Astrocyte (in vitro differentiated cells and primary cell): ENCODE data around the gene CA5B. TPM values are rescaled to one million over a fixed set of nuclear protein-coding genes. Genes with fewer than 3 reads are reported as not detected.
"Not testable (repeated sequence)": the region's sequence is repeated elsewhere in the genome, so short reads cannot be mapped to it uniquely, and the experiment has no call there.

Experiments used
- DNase-seq: peaks from one replicate; pipeline ENCODE4 v3.0.0-alpha.2; 2010; ENCODE audit warnings: low read depth
- FAIRE-seq: peaks from 2 replicates; lab custom pipeline; 2011; peaks lifted over from hg19 to GRCh38; lab: Jason Lieb, UNC
- H2AFZ ChIP-seq: 2 replicates; pipeline ENCODE4 v1.6.0; 2012; ENCODE audit warnings: low read depth, low read length, inconsistent platforms
- H3K27ac ChIP-seq: 2 replicates; pipeline ENCODE4 v1.5.1; 2011; ENCODE audit warnings: low read depth, low read length, inconsistent platforms
- H3K27me3 ChIP-seq: 2 replicates; pipeline ENCODE4 v1.6.0; 2011; ENCODE audit warnings: low read length, inconsistent platforms; ENCODE audit not compliant: insufficient read depth
- H3K36me3 ChIP-seq: 2 replicates; pipeline ENCODE4 v1.5.1; 2011; ENCODE audit warnings: low read length, inconsistent platforms; ENCODE audit not compliant: insufficient read depth
- H3K4me1 ChIP-seq: 2 replicates; pipeline ENCODE4 v1.5.1; 2011; ENCODE audit warnings: low read length, inconsistent platforms; ENCODE audit not compliant: insufficient read depth
- H3K4me2 ChIP-seq: 2 replicates; pipeline ENCODE4 v1.6.0; 2012; ENCODE audit warnings: low read length, inconsistent platforms
- H3K4me3 ChIP-seq: 2 replicates; pipeline ENCODE4 v1.5.1; 2011; ENCODE audit warnings: low read depth, mild to moderate bottlenecking, low read length, inconsistent platforms; ENCODE audit not compliant: insufficient read depth
- H3K79me2 ChIP-seq: 2 replicates; pipeline ENCODE4 v1.6.0; 2012; ENCODE audit warnings: mild to moderate bottlenecking, low read length, inconsistent platforms; ENCODE audit not compliant: insufficient read depth
- H3K9ac ChIP-seq: 2 replicates; pipeline ENCODE4 v1.6.0; 2012; ENCODE audit warnings: mild to moderate bottlenecking, low read length, inconsistent platforms
- H3K9me3 ChIP-seq: 2 replicates; pipeline ENCODE4 v1.5.1; 2012; ENCODE audit warnings: low read depth, mild to moderate bottlenecking, low read length, inconsistent platforms; ENCODE audit not compliant: insufficient read depth
- H4K20me1 ChIP-seq: 2 replicates; pipeline ENCODE4 v1.6.0; 2012; ENCODE audit warnings: low read length, inconsistent platforms; ENCODE audit not compliant: insufficient read depth
- H3K27ac Mint-ChIP-seq: one replicate; pipeline ENCODE4 v1.8.0; 2021; ENCODE audit warnings: mild to moderate bottlenecking, mixed read lengths; ENCODE audit not compliant: unreplicated experiment
- H3K27me3 Mint-ChIP-seq: one replicate; pipeline ENCODE4 v1.8.0; 2021; ENCODE audit warnings: low read depth, mixed read lengths; ENCODE audit not compliant: unreplicated experiment
- H3K36me3 Mint-ChIP-seq: one replicate; pipeline ENCODE4 v1.8.0; 2021; ENCODE audit warnings: low read depth, mixed read lengths; ENCODE audit not compliant: unreplicated experiment
- H3K4me1 Mint-ChIP-seq: one replicate; pipeline ENCODE4 v1.8.0; 2021; ENCODE audit warnings: low read depth, mixed read lengths; ENCODE audit not compliant: unreplicated experiment
- H3K4me3 Mint-ChIP-seq: one replicate; pipeline ENCODE4 v1.8.0; 2021; ENCODE audit warnings: mild to moderate bottlenecking, moderate library complexity, mixed read lengths; ENCODE audit not compliant: unreplicated experiment
- H3K9me3 Mint-ChIP-seq: one replicate; pipeline ENCODE4 v1.8.0; 2021; ENCODE audit warnings: mild to moderate bottlenecking, mixed read lengths; ENCODE audit not compliant: unreplicated experiment
- CTCF ChIP-seq: IDR thresholded peaks from 2 replicates; pipeline ENCODE4 v1.5.1; 2011; ENCODE audit warnings: low read depth, mild to moderate bottlenecking, inconsistent platforms, low read length, moderate library complexity; ENCODE audit not compliant: insufficient read depth
- EZH2 ChIP-seq: IDR thresholded peaks from 2 replicates; pipeline ENCODE4 v1.6.1; 2012; ENCODE audit warnings: mild to moderate bottlenecking, low read length, inconsistent platforms; ENCODE audit not compliant: insufficient read depth
- total RNA-seq: library from RNA; stranded (reverse); gene quantifications from 2 replicates; pipeline ENCODE4 v1.2.1, GENCODE V29; 2021

The CA5B gene
- total RNA-seq, 1 donor from 2014 or later: 6.4 TPM

- Mint-ChIP-seq H3K4me3 (peak overlapping the region; percentile 12), H3K4me1 (no peaks in the 10 kb centered on the region), H3K9me3 (no peaks in the 10 kb centered on the region), H3K36me3 (no peaks in the 10 kb centered on the region), H3K27me3 (no peaks in the 10 kb centered on the region), H3K27ac (no peak overlapping the region)
- H2AFZ ChIP-seq: no peak overlapping the region
- TF ChIP-seq EZH2: no peak
- TF ChIP-seq CTCF: no peak
- H3K9ac ChIP-seq: no peak overlapping the region
- H3K4me3 ChIP-seq: no peak overlapping the region
- no peaks in the 10 kb centered on the region for H3K27me3 ChIP-seq
- no peaks in the 10 kb centered on the region for H3K9me3 ChIP-seq
- no peaks in the 10 kb centered on the region for H3K4me1 ChIP-seq
- no peak overlapping the region for H3K4me2 ChIP-seq
- H3K27ac ChIP-seq: no peak overlapping the region
- DNase-seq (no peak), FAIRE-seq (peak; percentile 26)
- H3K79me2 ChIP-seq: no peaks in the 10 kb centered on the region
- no peaks in the 10 kb centered on the region for H4K20me1 ChIP-seq
- H3K36me3 ChIP-seq: no peaks in the 10 kb centered on the region
Observed at GRCh38 chrX:15744181-15744867, 6.3 kb downstream of the CA5B start.

- FAIRE-seq: peak; percentile 78
- Mint-ChIP-seq H3K9me3 (no peaks in the 10 kb centered on the region), H3K36me3 (no peaks in the 10 kb centered on the region), H3K27ac (no peak overlapping the region), H3K27me3 (no peaks in the 10 kb centered on the region), H3K4me1 (no peaks in the 10 kb centered on the region), H3K4me3 (no peak overlapping the region)
- H3K4me3 ChIP-seq: no peak overlapping the region
- no peaks in the 10 kb centered on the region for H3K9me3 ChIP-seq
- H3K9ac ChIP-seq: no peak overlapping the region
- no peak for DNase-seq
- no peak overlapping the region for H3K27ac ChIP-seq
- H4K20me1 ChIP-seq: no peaks in the 10 kb centered on the region
- H3K4me2 ChIP-seq: no peak overlapping the region
- H3K27me3 ChIP-seq: no peaks in the 10 kb centered on the region
- H2AFZ ChIP-seq: no peak overlapping the region
- TF ChIP-seq EZH2 (no peak), CTCF (no peak)
- no peaks in the 10 kb centered on the region for H3K36me3 ChIP-seq
- H3K4me1 ChIP-seq: no peaks in the 10 kb centered on the region
- no peaks in the 10 kb centered on the region for H3K79me2 ChIP-seq
Observed at GRCh38 chrX:15745179-15745578, 7.1 kb downstream of the CA5B start.

DNA sequence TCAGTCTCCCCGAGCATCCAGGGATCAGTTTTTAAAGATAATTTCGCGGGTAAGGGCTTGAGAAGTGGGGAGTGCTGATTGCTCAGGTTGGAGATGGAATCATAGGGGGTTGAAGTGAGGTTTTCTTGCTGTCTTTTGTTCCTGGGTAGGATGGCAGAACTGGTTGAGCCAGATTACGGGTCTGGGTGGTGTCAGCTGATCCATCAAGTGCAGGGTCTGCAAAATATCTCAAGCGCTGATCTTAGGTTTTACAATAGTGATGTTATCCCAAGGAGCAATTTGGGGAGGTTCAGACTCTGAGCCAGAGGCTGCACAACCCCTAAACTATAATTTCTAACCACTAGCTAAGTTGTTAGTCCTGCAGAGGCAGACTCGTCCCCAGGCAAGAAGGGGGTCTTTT, 8.6 kb downstream of the CA5B start:
- not testable (repeated sequence) for H3K4me1 Mint-ChIP-seq, H3K27ac Mint-ChIP-seq, H3K27me3 Mint-ChIP-seq, H3K4me1 ChIP-seq, DNase-seq, H2AFZ ChIP-seq, FAIRE-seq, H3K27ac ChIP-seq, H3K36me3 ChIP-seq, H3K9ac ChIP-seq, H4K20me1 ChIP-seq, H3K9me3 ChIP-seq, H3K4me3 ChIP-seq, H3K27me3 ChIP-seq, H3K36me3 Mint-ChIP-seq, H3K79me2 ChIP-seq, H3K4me2 ChIP-seq, H3K9me3 Mint-ChIP-seq, H3K4me3 Mint-ChIP-seq
